GOT3 (cell line): ENCODE data around the gene RCL1.
"Not testable (repeated sequence)": the region's sequence is repeated elsewhere in the genome, so short reads cannot be mapped to it uniquely, and the experiment has no call there.

Experiments used
- DNase-seq: peaks from one replicate; lab custom pipeline; 2025; ENCODE audit warnings: mixed read lengths; lab: John Stamatoyannopoulos, UW

Gene RCL1

DNA sequence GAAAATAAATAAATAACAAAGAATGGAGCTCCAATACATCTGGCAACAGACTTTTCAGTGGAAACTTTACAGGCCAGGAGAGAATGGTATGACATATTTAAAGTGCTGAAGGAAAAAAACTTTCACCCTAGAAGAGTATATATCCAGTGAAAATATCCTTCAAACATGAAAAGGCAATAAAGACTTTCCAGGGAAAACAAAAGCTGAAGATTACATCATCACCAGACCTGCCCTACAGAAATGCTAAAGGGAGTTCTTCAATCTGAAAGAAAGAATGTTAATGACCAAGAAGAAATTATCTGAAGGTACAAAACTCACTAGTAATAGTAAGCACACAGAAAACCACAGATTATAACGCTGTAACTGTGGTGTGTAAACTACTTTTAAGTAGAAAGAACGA lies 8.3 kb upstream of the RCL1 start:
- DNase-seq = no peak

DNA sequence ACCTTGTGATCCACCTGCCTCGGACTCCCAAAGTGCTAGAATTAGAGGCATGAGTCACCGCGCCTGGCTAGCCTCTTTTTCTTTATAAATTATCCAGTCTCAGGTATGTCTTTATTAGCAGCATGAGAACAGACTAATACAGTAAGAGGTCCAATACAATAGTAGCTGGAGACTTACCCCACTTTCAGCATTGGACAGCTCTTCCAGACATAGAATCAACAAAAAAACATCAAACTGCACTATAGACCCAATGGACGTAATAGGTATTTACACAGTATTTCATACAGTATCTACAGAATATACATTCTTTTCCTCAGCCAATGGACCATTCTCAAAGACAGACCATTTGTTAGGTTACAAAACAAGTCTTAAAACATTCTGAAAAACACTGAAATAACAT lies 6.1 kb upstream of the RCL1 start:
- DNase-seq = no peak

DNA sequence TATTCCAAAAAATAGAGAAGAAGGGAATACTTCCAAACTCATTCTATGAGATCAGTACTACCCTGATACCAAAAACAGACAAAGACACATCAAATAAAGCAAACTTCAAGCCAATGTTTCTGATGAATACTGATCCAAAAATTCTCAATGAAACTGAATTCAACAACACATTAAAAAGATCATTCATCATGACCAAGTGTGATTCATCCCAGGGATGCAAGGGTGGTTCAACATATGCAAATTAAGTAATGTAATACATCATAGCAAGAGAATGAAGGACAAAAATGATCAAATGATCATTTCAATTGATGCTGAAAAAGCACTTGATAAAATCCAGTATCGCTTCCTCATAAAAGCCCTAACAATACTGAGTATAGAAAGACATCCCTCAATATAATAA lies 4.9 kb upstream of the RCL1 start:
- DNase-seq = no peak

DNA sequence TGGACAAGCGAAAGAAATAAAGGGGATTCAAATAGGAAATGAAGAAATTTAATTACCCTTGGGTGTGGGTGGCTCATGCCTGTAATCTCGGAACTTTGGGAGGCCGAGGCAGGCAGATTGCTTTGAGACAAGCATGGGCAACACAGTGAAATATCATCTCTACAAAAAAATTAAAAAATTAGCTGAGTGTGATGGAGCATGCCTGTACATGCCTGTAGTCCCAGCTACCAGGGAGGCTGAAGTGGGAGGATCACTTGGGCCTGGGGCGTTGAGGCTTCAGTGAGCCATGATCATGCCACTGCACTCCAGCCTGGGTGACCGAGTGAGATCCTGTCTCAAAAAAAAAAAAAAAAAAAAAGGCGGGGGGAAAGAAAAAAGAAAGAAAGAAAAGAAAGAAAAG lies 4.0 kb upstream of the RCL1 start:
- no peak for DNase-seq

DNA sequence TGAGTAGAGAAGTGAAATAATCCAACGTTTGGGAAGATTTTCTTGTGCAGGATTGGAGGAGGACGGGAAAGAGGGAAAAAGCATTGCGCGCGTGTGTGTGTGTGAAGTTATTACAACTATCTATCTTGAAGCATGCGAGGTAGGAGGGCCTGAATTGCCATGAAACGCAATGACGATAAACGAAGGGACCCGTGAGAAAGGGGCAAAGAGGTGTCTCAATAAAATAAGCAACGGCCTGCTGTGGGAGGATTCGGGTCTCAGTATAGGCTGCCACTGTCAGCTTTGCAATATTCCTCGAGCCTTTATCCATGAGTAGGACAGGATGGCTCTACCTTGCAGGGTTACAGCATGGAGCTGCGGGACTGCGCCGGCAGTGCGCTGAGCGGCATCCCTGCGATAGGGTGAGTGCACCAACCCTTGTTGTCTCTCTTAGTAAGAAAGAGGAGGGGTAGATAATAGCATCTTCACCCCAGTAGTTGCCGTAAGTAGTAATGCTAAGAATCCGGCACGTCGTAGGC lies 631 bp upstream of the RCL1 start:
- DNase-seq = no peak

DNA sequence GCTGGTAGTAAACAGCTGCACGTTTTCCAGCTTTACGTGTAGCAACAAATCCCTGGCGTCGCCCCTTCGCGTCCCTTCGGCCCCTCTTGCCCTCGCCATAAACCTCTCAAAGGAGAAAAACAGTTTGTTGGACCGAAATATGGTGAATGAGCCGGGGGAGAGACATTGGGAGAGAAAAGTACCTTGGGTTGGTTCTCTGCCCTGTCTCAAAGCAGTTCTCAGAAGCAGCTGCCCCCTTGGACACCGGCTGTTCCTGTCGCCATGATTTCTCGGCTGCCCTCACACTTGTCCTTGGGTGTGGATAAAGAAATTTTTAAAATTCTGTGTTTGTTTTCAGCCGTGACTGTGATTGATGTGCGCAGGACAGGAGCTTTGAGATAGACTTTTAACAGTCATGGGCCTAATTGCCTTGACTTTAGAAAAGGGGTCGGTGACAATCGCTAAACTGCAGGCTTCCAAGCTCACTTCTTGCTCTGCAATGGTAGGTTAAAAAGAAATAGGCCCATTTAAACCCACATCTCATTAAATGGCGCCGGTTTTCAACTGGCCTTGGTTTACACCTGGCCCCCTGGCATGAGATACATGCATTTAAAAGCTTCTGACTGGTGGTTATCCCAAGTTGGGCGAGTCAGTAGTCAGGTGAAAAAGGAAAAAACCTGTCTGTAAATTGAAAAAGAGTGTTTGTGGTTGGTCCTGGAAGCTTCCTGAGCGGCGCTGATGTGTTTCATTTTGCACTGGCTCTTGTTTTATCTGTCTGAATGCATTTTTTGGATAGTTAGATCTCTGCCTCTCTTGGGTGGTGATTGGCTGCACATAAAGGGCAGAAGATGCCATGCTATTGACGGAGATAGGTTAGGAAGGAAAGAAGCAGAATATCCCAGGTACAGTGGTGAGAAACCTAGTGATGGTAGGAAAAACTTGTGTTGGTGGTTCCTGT lies 983 bp downstream of the RCL1 start:
- no peak for DNase-seq

DNA sequence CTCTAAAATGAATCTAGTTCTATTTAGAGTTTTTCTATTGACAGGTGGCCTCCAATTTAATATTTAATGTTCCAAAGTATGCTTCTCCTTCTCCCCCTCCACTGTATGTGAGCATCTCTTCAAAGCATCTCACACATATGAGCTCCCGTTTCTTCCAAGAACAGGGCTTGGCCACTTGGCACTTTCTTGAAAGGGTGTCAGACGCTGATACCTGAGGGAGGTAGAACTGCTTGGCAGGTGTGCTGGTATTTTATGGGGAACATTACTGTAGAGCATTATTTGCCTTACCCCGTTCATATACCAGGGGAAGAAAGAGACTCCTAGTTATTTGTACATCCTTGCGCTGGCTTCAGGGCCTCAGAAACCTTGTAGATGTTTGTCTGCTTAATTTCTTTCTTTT lies 1.9 kb downstream of the RCL1 start:
- DNase-seq = no peak

DNA sequence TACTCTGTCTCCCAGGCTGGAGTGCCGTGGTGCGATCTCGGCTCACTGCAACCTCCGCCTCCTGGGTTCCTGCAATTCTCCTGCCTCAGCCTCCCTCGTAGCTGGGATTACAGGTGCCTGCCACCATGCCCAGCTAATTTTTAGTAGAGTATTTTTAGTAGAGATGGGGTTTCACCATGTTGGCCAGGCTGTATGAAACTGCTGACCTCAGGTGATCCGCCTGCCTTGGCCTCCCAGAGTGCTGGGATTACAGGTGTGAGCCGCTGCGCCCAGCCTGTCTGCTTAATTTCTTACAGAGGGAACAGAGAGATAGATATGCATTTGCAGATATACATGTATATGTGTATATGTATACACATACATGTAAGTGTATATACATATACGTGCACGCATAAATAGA lies 2.4 kb downstream of the RCL1 start:
- DNase-seq = not testable (repeated sequence)

DNA sequence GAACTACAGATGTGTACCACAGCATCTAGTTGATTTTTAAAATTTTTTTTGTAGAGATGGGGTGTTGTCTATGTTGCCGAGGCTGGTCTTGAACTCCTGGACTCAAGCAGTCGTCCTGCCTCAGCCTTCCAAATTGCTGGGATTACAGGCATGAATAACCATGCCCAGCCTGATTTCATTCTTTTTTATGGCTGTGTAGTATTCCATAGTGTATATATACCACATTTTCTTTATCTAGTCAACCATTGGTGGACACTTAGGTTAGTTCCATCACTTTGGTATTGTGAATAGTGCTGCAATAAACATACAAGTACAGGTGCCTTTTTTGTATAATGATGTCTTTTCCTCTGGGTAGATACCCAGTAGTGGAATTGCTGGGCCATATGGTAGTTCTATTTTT lies 3.8 kb downstream of the RCL1 start:
- no peak for DNase-seq

DNA sequence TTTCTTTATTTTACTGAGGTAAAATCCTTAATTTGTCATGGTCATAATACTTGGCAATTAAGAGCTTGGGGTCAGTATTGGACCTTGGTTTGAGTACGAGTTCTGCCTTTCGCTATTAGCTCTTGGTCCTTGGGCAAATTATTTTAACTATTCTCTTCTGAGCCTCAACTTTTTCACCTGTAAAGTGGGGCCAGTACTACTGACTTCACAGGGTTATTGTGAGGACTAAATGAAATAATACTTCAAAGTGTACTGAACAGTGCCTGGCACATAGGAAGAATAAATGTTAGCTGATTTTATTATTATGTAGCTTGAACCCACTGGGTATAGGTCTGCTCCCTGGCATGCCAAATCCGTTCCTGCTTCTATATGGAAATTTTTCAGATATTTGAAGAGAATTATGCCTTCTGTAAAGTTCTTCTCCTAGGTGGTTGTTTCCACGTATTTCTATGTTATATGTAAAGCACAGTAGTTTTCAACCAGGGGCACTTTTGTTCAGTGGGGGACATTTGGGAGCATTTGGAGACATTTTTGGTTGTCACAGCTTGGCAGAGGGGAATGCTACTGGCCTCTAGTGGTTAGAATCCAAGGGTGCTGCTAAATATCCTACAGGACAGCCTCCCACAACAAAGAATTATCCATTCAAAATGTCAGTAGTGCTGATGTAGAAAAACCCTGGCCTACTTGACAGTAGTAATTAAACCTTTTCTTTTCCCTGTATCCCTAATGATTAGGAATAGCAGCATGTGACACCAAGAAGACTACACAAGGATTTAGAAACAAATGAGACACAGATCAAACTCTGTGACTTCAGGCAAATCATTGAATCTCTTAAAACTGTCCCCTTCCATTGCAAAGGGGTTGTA lies 4.5 kb downstream of the RCL1 start:
- no peak for DNase-seq

DNA sequence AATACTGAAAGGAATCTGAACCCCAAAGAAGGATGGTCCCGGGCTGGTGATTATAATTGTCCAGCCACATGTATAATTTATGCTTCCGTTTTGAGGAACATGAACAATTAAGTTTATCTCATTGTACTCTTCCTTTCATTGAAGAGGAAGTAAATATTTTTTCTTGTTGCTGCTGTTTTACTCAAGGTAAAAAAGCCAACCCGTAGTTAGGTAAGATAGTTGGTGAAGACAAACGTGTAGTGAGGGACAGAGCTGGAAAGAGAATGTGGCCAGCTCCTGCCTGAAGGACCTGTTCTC lies 5.1 kb downstream of the RCL1 start:
- DNase-seq = no peak

DNA sequence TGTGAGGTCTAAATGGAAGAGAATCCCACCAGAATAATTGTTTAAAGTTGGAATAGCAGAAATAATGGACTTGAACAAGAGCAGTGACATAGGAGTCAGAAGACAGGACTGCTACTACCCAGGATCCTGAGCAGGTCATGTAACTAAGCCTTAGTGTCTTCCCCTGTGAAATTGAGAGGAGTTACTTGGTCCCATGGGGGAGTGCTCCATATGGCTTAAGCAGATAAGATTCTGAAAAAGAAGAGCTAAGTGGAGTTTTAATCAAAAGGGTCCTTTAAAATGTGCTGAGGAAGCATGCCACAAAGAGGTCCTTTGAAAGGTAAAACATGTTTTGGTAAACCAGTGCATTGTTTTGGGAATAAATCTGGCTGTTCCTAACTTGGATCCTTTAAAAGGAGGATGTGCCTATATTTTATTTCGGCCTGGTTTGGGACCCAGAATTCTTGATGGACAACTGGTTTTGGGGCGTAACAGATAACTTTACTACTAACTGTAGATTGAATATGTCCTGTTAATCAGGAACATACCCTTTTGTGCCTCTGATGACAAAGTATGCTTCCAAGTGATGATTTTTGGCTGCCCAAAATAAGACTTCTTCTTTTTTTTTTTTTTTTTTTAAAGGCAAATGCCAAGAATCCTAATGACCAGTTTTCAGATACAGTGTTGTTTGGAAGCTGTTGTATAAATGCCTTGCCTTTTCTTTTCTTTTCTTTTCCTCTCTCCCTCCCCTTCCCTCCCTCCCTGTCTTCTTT lies 5.7 kb downstream of the RCL1 start:
- no peak for DNase-seq

DNA sequence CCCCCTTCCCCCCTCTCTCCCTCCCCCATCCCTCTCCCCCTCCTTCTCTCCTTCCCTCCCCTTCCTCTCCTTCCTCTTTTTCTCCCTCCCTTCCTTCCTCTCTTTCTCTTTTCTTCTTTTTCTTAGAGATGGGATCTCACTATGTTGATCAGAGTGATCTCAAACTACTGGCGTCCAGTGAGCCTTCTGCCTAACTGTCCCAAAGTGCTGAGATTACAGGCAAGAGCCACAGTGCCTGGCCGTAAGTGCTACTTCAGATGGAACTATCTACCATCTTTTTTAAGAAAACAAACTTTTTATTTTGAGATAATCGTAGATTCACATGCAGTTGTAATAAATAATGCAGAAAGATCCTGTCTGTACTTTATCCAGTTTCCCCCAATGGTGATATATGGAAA lies 6.3 kb downstream of the RCL1 start:
- no peak for DNase-seq

DNA sequence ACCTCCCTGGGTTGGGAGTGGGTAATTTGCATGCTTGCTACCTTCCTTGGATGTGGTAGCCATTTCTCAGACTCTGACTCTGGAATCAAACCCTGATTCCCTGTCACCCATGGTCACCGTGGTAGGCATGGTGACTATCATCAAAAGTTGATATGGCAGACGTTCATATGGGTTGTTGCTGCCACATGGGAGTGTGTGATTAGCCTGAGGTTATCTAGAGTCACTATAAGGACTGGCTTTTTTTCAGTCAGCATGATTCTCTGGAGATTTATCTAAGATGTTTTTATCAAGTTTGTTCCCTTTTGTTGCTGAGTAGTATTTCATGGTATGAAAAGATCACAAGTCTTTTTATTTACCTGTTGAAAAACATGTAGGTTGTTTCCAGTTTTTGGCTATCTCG lies 7.0 kb downstream of the RCL1 start:
- DNase-seq = no peak

DNA sequence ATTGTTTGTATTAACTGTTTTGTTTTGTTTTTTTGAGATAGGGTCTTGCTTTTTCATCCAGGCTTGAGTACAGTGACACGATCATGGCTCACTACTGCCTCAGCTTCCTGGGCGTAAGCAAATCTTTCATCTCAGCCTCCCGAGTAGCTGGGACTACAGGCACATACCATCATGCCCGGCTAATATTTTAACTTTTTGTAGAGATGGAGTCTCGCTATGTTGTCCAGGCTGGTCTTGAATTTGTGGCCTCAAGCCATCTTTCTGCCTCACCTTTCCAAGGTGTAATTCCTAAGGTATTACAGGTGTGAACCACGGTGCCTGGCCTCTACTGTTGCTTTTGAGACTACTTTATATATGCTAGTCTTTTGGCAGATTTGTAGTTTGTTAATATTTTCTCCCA lies 8.4 kb downstream of the RCL1 start:
- DNase-seq = no peak

DNA sequence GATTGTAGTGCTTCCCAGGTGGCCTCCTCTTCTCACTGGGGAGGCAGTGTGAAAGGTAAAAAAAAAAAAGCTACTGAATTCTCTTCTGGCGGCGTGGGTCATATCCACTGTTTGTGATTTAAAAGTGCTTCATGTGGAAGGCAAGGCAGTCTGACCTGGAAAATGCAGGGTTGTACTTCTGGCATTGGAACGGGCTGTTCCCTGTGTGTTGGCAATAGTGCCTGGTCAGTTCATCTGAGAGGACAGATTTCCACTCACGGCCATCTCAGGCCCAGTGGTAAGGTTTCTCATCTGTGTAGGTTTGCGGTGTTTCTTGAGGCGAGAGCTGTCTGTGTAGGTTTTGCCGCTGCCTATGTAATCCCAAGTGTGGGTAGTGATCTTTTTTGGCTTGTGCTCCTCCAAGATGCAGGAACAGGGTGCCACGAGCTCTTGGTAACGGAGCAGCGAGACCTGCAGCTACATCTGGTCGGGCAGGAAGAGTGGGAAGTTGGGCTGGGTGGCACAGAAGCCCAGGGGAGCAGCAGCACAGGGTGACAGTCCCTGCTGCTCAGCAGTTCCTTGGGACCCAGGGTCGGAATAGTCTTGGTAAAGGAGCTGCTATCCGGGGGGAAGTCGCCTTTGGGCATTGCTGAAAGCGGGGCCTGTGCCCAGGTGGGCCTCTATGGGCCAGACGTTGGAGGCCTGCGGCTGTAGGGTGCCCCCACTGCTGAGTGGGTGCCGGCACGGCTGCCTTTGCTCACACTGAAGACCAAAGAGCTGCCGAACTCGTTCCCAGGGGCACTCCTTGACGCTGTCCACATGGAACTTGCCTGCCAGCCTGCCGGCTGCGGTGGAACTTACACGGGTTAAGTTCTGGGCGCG lies 11.2 kb downstream of the RCL1 start:
- DNase-seq = no peak

DNA sequence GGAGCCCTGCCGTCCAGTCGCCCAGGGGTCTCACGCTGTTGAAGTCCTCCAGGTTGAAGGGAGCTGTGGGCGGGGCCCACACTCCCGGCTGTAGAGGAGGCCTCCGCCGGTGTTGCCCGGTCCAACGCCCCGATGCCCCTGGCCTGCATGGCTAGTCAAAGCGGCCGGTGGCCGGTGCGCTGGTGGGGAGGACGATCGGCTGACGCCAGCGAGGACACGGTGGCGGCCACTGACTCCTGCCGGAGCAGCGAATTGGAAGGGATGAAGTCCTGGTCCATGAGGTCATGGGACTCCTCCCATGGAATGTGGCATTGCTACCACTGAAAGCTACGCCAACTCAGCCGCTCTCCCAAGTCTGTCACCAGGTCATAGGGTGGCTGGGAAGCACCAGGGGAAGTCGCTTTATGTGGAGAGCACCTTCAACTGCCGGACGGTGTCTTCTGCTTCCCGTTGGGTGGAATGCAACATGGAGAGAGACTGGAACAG lies 11.8 kb downstream of the RCL1 start:
- no peak for DNase-seq

DNA sequence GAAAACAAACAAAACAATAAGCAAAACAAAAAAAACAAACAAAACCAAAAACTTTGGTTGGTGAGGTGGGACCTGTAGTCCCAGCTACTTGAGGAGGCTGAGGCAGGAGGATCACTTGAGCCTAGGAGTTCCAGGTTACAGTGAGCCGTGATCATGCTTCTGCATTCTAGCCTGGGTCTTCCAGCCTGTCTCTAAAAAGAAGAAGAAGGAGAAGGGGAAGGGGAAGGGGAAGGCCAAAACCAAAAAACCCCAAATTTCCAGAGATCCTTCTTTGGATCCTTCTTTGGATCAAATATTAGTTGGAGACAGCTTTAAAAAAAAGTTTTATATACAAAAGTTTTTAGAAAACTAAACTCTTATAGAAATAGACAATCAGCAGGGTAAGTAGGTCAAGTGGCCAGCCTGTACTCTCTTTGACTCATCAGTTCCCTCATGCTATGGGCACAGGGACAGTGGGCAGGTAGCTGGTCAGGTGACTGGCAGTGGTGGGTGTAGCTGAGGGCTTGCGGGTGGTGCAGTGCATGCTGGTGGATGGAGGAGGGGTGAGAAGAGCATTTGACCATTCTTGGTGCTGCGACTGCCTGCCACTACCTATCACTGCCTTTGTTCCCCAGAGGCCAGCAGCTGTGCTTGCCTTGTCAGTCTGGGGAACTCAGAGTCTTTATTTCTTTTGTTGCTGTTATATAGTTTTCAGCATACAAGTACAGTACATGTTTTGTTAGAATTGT lies 12.6 kb downstream of the RCL1 start:
- DNase-seq = no peak

DNA sequence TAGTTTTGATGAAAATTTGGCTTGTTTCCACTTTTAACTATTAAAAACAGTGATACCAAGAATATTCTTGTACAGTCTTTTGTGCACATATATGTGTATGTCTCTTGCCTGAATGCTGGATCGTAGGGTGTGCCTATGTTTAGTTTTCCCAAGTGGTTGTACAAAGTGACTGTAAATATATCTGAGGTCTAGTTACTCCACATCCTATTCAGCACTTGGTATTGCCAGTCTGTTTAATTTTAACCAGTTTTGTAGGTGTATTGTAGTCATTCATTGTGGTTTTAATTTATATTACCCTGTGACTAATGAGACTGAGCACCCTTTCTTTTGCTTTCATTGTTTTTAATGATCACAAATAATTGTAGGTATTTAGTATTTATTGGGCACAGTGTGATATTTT lies 17.8 kb downstream of the RCL1 start:
- DNase-seq = no peak

DNA sequence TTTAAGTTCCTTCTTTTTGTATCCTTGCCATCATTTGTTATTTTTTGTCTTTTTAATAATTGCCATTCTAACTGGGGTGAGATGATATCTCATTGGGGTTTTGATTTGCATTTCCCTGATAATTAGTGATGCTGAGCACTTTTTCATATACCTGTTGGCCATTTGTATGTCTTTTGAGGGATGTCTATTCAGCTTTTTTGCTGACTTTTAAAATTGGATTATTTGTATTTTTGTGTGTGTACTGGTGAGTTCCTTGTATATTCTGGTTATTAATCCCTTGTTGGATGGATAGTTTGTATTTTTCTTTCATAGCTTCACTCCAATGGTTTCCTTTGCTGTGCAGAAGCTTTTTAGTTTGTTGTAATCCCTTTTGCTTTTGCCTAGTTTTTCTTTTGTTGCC lies 19.1 kb downstream of the RCL1 start:
- no peak for DNase-seq

DNA sequence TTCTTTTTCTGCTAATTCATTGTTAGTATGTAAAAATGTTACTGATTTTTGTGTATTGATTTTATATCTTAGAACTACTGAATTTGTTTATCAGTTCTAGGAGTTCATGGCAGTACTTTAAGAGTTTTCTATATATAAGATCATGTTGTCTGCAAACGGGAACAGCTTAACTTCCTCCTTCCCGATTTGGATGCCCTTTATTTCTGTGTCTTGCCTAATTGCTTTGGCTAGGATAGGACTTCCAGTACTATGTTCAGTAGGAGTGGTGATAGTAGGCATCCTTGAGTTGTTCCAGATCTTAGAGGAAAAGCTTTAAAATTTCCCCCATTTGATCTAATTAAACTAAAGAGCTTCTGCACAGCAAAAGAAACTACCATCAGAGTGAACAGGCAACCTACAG lies 20.1 kb downstream of the RCL1 start:
- no peak for DNase-seq
